KMS-11 (cell line): ENCODE data around the gene ZFYVE28.

ENCODE experiments used
- H2AFZ ChIP-seq: fragments of 200-600 bp; sonication (generic); 2 replicates; pipeline ENCODE4 v1.6.1; 2016; ENCODE audit warnings: antibody characterized with exemption, mixed run types, low read depth
- H3K27ac ChIP-seq: fragments of 200-600 bp; sonication (generic); 2 replicates; pipeline ENCODE4 v1.6.1; 2016; ENCODE audit warnings: mild to moderate bottlenecking, mixed run types
- H3K27me3 ChIP-seq: fragments of 200-600 bp; sonication (generic); 2 replicates; pipeline ENCODE4 v1.6.1; 2017; ENCODE audit warnings: mild to moderate bottlenecking, low read depth, mixed run types, moderate library complexity; ENCODE audit not compliant: insufficient read depth
- H3K36me3 ChIP-seq: fragments of 200-600 bp; sonication (generic); 2 replicates; pipeline ENCODE4 v1.6.1; 2017; ENCODE audit warnings: mild to moderate bottlenecking, mixed run types; ENCODE audit not compliant: insufficient read depth
- H3K4me1 ChIP-seq: fragments of 200-600 bp; sonication (generic); 2 replicates; pipeline ENCODE4 v1.6.1; 2016; ENCODE audit warnings: mild to moderate bottlenecking, low read depth, mixed run types; ENCODE audit not compliant: poor library complexity, severe bottlenecking
- H3K4me2 ChIP-seq: fragments of 200-600 bp; sonication (generic); 2 replicates; pipeline ENCODE4 v1.7.0; 2016; ENCODE audit warnings: mild to moderate bottlenecking, mixed run types
- H3K4me3 ChIP-seq: fragments of 200-600 bp; sonication (generic); IDR thresholded peaks from 2 replicates; pipeline ENCODE4 v1.6.1; 2017; ENCODE audit warnings: low read depth, low read length, mixed read lengths; ENCODE audit not compliant: insufficient read depth
- H3K79me2 ChIP-seq: fragments of 200-600 bp; sonication (generic); 2 replicates; pipeline ENCODE4 v1.6.1; 2016; ENCODE audit warnings: low read depth, mixed run types; ENCODE audit not compliant: insufficient read depth
- H3K9ac ChIP-seq: fragments of 200-600 bp; sonication (generic); 2 replicates; pipeline ENCODE4 v1.6.1; 2016; ENCODE audit warnings: mild to moderate bottlenecking, mixed run types
- H4K20me1 ChIP-seq: fragments of 200-600 bp; sonication (generic); 2 replicates; pipeline ENCODE4 v1.6.1; 2016; ENCODE audit warnings: mild to moderate bottlenecking, mixed run types; ENCODE audit not compliant: insufficient read depth
- CTCF ChIP-seq: fragments of 200-600 bp; sonication (generic); conservative IDR thresholded peaks from 2 replicates; pipeline ENCODE4 v1.6.1; 2017; ENCODE audit warnings: low read depth, mild to moderate bottlenecking, antibody characterized with exemption, low read length, moderate library complexity, mixed read lengths

The ZFYVE28 gene

GRCh38 chr4:2262145-2262943 is 156.1 kb downstream of the ZFYVE28 start:
- Histone ChIP-seq H3K4me2 (peak overlapping the region; percentile 54; the same call in 1 of the 2 replicates), H3K9ac (peak overlapping the region; percentile 56; the same call in 1 of the 2 replicates), H4K20me1 (no peaks in the 10 kb centered on the region), H3K27ac (peak overlapping the region; percentile 38; the same call in 1 of the 2 replicates), H3K79me2 (no peaks in the 10 kb centered on the region), H3K27me3 (no peaks in the 10 kb centered on the region), H3K4me3 (peak overlapping the region; percentile 30), H2AFZ (peak overlapping the region; percentile 64), H3K4me1 (no peaks in the 10 kb centered on the region), H3K36me3 (no peaks in the 10 kb centered on the region)
- no peak for TF ChIP-seq CTCF

- Histone ChIP-seq H3K9ac (peak within 1 kb of the TSS; percentile 56; the same call in 1 of the 2 replicates), H3K36me3 (no peaks in the 10 kb centered on the region), H3K27ac (peak within 1 kb of the TSS; percentile 38; the same call in 1 of the 2 replicates), H3K4me1 (no peaks in the 10 kb centered on the region), H4K20me1 (no peaks in the 10 kb centered on the region), H3K4me3 (peak within 1 kb of the TSS; percentile 30), H3K4me2 (peak within 1 kb of the TSS; percentile 54; the same call in 1 of the 2 replicates), H2AFZ (peak within 1 kb of the TSS; percentile 64), H3K79me2 (no peaks in the 10 kb centered on the region), H3K27me3 (no peaks in the 10 kb centered on the region)
- TF ChIP-seq CTCF = no peak
These were observed 156.6 kb downstream of the ZFYVE28 start, which contains the start of gene MXD4 for GRCh38 chr4:2261853-2262144. Gene MXD4 (minus strand): TSS chr4:2262109. CDS start chr4:2261980, 129 bp downstream.

GRCh38 chr4:2261110-2261852 is 157.2 kb downstream of the ZFYVE28 start:
- H4K20me1 ChIP-seq = no peaks in the 10 kb centered on the region
- no peak overlapping the region for H3K9ac ChIP-seq
- no peaks in the 10 kb centered on the region for H3K27me3 ChIP-seq
- H3K4me2 ChIP-seq = peak overlapping the region; percentile 39; the same call in 1 of the 2 replicates
- no peaks in the 10 kb centered on the region for H3K36me3 ChIP-seq
- no peak overlapping the region for H3K4me3 ChIP-seq
- no peak for TF ChIP-seq CTCF
- no peaks in the 10 kb centered on the region for H3K79me2 ChIP-seq
- H3K27ac ChIP-seq = no peak overlapping the region
- no peaks in the 10 kb centered on the region for H3K4me1 ChIP-seq
- H2AFZ ChIP-seq = no peak overlapping the region

GRCh38 chr4:2260344-2261109 is 157.9 kb downstream of the ZFYVE28 start:
- no peaks in the 10 kb centered on the region for H3K4me1 ChIP-seq
- H2AFZ ChIP-seq = no peak overlapping the region
- no peak overlapping the region for H3K4me3 ChIP-seq
- H3K27ac ChIP-seq = no peak overlapping the region
- H3K79me2 ChIP-seq = no peaks in the 10 kb centered on the region
- no peak for TF ChIP-seq CTCF
- no peaks in the 10 kb centered on the region for H4K20me1 ChIP-seq
- peak overlapping the region; percentile 39; the same call in 1 of the 2 replicates for H3K4me2 ChIP-seq
- no peaks in the 10 kb centered on the region for H3K27me3 ChIP-seq
- no peaks in the 10 kb centered on the region for H3K36me3 ChIP-seq
- H3K9ac ChIP-seq = no peak overlapping the region
